HepG2 (cell line): ENCODE measurements around the gene ZNF880. TPM values are rescaled to one million over a fixed set of nuclear protein-coding genes. Genes with fewer than 3 reads are reported as not detected.
A peak's percentile ranks its signal among the peaks of the same experiment; 100 is the strongest.

Source experiments
- GATAD1 ChIP-seq: IDR thresholded peaks from 2 replicates; pipeline ENCODE4 v1.6.1; 2016; ENCODE audit warnings: missing genetic modification reagents, missing compliant biosample characterization
- HCFC1 ChIP-seq: fragments of 150-350 bp; IDR thresholded peaks from 2 replicates; pipeline ENCODE4 v1.6.1; 2014; ENCODE audit warnings: low read depth, low read length
- MED1 ChIP-seq: sonication (generic); formaldehyde crosslinking; IDR thresholded peaks from 2 replicates; pipeline ENCODE4 v1.4.0; 2020; ENCODE audit warnings: missing genetic modification reagents
- SIX1 ChIP-seq: sonication (generic); formaldehyde crosslinking; IDR thresholded peaks from 2 replicates; pipeline ENCODE4 v1.4.0; 2020; ENCODE audit warnings: missing genetic modification reagents, borderline replicate concordance
- SOX5 ChIP-seq: IDR thresholded peaks from 2 replicates; pipeline ENCODE4 v1.6.1; 2016; ENCODE audit warnings: borderline replicate concordance
- SPEN ChIP-seq: sonication (generic); formaldehyde crosslinking; IDR thresholded peaks from 2 replicates; pipeline ENCODE4 v1.5.1; 2020; ENCODE audit warnings: low read depth, mild to moderate bottlenecking, missing genetic modification reagents
- SRF ChIP-seq: IDR thresholded peaks from 2 replicates; pipeline ENCODE4 v1.6.1; 2011; ENCODE audit warnings: mild to moderate bottlenecking, low read depth, low read length, moderate library complexity
- ZFY ChIP-seq: sonication (generic); formaldehyde crosslinking; IDR thresholded peaks from 2 replicates; pipeline ENCODE4 v1.4.0; 2020; ENCODE audit warnings: missing genetic modification reagents
- ZNF230 ChIP-seq: sonication (generic); formaldehyde crosslinking; IDR thresholded peaks from 2 replicates; pipeline ENCODE4 v1.4.0; 2020; ENCODE audit warnings: mild to moderate bottlenecking, missing genetic modification reagents
- ZNF232 ChIP-seq: sonication (generic); formaldehyde crosslinking; IDR thresholded peaks from 2 replicates; pipeline ENCODE4 v1.4.0; 2020; ENCODE audit warnings: missing genetic modification reagents, borderline replicate concordance
- ZNF496 ChIP-seq: sonication (generic); formaldehyde crosslinking; IDR thresholded peaks from 2 replicates; pipeline ENCODE4 v1.8.1; 2023; ENCODE audit warnings: mild to moderate bottlenecking, moderate library complexity, missing genetic modification reagents; ENCODE audit not compliant: insufficient replicate concordance
- ZNF720 ChIP-seq: sonication (generic); formaldehyde crosslinking; IDR thresholded peaks from 2 replicates; pipeline ENCODE4 v1.4.0; 2020; ENCODE audit warnings: missing genetic modification reagents
- ZSCAN30 ChIP-seq: sonication (generic); formaldehyde crosslinking; IDR thresholded peaks from 2 replicates; pipeline ENCODE4 v1.5.0; 2020; ENCODE audit warnings: mild to moderate bottlenecking, missing genetic modification reagents
- polyA plus RNA-seq, 8 experiments: library from polyadenylated mRNA; depleted of rRNA in 3 of 8; stranded (reverse) in 7 of 8; unstranded in 1 of 8; fragments of >200 nt; fragmentation: Illumina TruSeq in 4 of 8; extraction: Trizol in 4 of 8; gene quantifications; 2 replicates each; pipeline versions ENCODE4 v1.2.1 to v1.2.3, GENCODE V29; 2011 to 2016; ENCODE audit warnings: low read depth in 4 of 8, missing spikeins in 1 of 8, mixed read lengths in 1 of 8; ENCODE audit not compliant: insufficient read depth in 1 of 8
- total RNA-seq, 5 experiments: library from RNA; depleted of rRNA; stranded (reverse); fragments of >200 nt; fragmentation: Illumina TruSeq; extraction: Trizol; gene quantifications; 2 replicates each; pipeline ENCODE4 v1.2.3, GENCODE V29; 2016; ENCODE audit warnings: low read depth in 1 of 5
- TF ChIP-seq, protein P1 (sequence below), 2 experiments: sonication (generic) in 1 of 2; formaldehyde crosslinking in 1 of 2; IDR thresholded peaks; 2 replicates each; pipeline versions ENCODE4 v1.6.1 to v1.9.0; 2014 to 2022; ENCODE audit warnings: antibody characterized with exemption in 1 of 2, borderline replicate concordance in 1 of 2, inconsistent platforms in 1 of 2, low read depth in 1 of 2, missing genetic modification reagents in 1 of 2
- TF ChIP-seq, protein P2 (sequence below): sonication (generic); formaldehyde crosslinking; IDR thresholded peaks from 2 replicates; pipeline ENCODE4 v1.4.0; 2020; ENCODE audit warnings: missing genetic modification reagents, borderline replicate concordance
- TF ChIP-seq, protein P3 (sequence below): sonication (generic); formaldehyde crosslinking; IDR thresholded peaks from 2 replicates; pipeline ENCODE4 v1.9.0; 2021; ENCODE audit warnings: missing genetic modification reagents, mild to moderate bottlenecking, borderline replicate concordance

The ZNF880 gene
- total and polyA plus RNA-seq, 2 of the 13 experiments (the other 11 are each of a cell fraction or from before 2014, with no cell fraction given) = 0.03 to 0.18 TPM

DNA sequence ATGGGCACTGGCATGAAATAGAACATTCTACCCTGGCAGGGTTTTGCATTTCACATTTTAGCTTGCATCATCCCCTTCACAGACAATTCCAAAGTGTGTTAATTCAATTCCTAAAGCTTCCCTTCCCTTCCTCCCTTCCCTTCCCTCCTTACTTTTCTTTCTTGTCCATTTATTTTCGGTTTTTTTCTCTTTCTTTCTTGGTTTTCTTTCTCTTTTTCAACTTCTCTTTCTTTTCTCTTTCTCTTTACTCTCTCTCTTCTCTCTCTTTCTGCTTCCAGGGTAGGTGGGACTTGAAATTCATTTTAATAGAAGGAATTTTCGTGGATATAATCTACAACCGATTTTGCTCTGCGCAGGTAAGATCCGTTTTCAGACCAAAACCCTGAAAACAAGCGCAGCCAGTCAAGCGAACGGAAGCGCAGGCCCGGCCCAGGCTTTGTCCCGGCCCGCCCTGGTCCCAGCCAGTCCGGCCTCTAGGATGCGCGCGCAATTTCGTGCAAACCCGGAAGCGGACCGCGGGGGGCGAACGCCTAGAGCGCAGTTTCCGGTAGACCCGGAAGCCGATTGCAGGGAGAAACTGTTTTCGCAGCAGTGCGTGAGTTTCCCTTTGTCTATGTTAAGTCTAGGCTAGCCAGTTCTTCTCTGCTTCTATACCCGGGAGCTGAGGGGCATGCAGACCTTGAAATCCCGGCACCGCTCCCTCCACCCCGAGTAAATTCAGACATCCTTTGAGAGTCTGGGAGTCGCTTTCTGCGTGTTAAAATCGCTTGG is 27.8 kb downstream of the ZNF880 start, which contains the start of gene ZNF528 (continued):
- TF ChIP-seq, protein P1, sequence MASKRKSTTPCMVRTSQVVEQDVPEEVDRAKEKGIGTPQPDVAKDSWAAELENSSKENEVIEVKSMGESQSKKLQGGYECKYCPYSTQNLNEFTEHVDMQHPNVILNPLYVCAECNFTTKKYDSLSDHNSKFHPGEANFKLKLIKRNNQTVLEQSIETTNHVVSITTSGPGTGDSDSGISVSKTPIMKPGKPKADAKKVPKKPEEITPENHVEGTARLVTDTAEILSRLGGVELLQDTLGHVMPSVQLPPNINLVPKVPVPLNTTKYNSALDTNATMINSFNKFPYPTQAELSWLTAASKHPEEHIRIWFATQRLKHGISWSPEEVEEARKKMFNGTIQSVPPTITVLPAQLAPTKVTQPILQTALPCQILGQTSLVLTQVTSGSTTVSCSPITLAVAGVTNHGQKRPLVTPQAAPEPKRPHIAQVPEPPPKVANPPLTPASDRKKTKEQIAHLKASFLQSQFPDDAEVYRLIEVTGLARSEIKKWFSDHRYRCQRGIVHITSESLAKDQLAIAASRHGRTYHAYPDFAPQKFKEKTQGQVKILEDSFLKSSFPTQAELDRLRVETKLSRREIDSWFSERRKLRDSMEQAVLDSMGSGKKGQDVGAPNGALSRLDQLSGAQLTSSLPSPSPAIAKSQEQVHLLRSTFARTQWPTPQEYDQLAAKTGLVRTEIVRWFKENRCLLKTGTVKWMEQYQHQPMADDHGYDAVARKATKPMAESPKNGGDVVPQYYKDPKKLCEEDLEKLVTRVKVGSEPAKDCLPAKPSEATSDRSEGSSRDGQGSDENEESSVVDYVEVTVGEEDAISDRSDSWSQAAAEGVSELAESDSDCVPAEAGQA (IDR thresholded peaks at IDR 0.05; ENCODE audit: low read depth) = peak; percentile 19; the same call in 1 of the 2 replicates
- TF ChIP-seq, protein P1 (CRISPR knock-in tag; IDR thresholded peaks at IDR 0.05; ENCODE audit: borderline replicate concordance) = no peak
- TF ChIP-seq SPEN (peak; percentile 96), MED1 (CRISPR knock-in tag) (peak; percentile 32; the same call in 1 of the 2 replicates), ZNF230 (CRISPR knock-in tag) (peak; percentile 75; the same call in 1 of the 2 replicates), SRF (no peak), SOX5 (CRISPR knock-in tag) (peak; percentile 34; the same call in 1 of the 2 replicates), ZNF232 (CRISPR knock-in tag) (no peak), HCFC1 (peak; percentile 41; the same call in 1 of the 2 replicates), ZFY (CRISPR knock-in tag) (peak; percentile 87), GATAD1 (CRISPR knock-in tag) (peak; percentile 79), SIX1 (CRISPR knock-in tag) (peak; percentile 29; the same call in 1 of the 2 replicates), ZNF720 (no peak), ZSCAN30 (CRISPR knock-in tag) (no peak), ZNF496 (CRISPR knock-in tag) (no peak)
- TF ChIP-seq, protein P2, sequence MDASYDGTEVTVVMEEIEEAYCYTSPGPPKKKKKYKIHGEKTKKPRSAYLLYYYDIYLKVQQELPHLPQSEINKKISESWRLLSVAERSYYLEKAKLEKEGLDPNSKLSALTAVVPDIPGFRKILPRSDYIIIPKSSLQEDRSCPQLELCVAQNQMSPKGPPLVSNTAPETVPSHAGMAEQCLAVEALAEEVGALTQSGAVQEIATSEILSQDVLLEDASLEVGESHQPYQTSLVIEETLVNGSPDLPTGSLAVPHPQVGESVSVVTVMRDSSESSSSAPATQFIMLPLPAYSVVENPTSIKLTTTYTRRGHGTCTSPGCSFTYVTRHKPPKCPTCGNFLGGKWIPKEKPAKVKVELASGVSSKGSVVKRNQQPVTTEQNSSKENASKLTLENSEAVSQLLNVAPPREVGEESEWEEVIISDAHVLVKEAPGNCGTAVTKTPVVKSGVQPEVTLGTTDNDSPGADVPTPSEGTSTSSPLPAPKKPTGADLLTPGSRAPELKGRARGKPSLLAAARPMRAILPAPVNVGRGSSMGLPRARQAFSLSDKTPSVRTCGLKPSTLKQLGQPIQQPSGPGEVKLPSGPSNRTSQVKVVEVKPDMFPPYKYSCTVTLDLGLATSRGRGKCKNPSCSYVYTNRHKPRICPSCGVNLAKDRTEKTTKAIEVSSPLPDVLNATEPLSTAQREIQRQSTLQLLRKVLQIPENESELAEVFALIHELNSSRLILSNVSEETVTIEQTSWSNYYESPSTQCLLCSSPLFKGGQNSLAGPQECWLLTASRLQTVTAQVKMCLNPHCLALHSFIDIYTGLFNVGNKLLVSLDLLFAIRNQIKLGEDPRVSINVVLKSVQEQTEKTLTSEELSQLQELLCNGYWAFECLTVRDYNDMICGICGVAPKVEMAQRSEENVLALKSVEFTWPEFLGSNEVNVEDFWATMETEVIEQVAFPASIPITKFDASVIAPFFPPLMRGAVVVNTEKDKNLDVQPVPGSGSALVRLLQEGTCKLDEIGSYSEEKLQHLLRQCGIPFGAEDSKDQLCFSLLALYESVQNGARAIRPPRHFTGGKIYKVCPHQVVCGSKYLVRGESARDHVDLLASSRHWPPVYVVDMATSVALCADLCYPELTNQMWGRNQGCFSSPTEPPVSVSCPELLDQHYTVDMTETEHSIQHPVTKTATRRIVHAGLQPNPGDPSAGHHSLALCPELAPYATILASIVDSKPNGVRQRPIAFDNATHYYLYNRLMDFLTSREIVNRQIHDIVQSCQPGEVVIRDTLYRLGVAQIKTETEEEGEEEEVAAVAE (CRISPR knock-in tag) = 0 out of 2 replicates have a peak, but pooled peaks have one; percentile 28
- TF ChIP-seq, protein P3, sequence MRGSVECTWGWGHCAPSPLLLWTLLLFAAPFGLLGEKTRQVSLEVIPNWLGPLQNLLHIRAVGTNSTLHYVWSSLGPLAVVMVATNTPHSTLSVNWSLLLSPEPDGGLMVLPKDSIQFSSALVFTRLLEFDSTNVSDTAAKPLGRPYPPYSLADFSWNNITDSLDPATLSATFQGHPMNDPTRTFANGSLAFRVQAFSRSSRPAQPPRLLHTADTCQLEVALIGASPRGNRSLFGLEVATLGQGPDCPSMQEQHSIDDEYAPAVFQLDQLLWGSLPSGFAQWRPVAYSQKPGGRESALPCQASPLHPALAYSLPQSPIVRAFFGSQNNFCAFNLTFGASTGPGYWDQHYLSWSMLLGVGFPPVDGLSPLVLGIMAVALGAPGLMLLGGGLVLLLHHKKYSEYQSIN (CRISPR knock-in tag) = no peak
